ENCODE measurements around the gene OR5M8.

- TF ChIP-seq POLR2A (IDR thresholded peaks at IDR 0.05; ENCODE audit: low read length) (no peak), BHLHE40 (IDR thresholded peaks at IDR 0.05; ENCODE audit: low read depth, low read length) (no peak), CTCF (IDR thresholded peaks at IDR 0.05) (peak; percentile 44), PHF8 (IDR thresholded peaks at IDR 0.05; ENCODE audit: borderline replicate concordance, low read depth) (no peak)
These were observed 30.8 kb upstream of the OR5M8 start for GRCh38 chr11:56522008-56522407.
